DND-41 (cell line): ENCODE results near the gene RNGTT.

Experiments used
- EZH2 ChIP-seq: IDR thresholded peaks from 3 replicates; pipeline ENCODE4 v1.6.1; 2012; ENCODE audit warnings: borderline replicate concordance, low read depth, mild to moderate bottlenecking, moderate library complexity, low read length, inconsistent platforms; ENCODE audit not compliant: severe bottlenecking
- TF ChIP-seq, protein P1 (sequence below): IDR thresholded peaks from 2 replicates; pipeline ENCODE4 v1.5.1; 2012; ENCODE audit warnings: borderline replicate concordance, low read length, moderate library complexity, mild to moderate bottlenecking; ENCODE audit not compliant: poor library complexity, severe bottlenecking; ENCODE audit errors: extremely low read depth

DNA sequence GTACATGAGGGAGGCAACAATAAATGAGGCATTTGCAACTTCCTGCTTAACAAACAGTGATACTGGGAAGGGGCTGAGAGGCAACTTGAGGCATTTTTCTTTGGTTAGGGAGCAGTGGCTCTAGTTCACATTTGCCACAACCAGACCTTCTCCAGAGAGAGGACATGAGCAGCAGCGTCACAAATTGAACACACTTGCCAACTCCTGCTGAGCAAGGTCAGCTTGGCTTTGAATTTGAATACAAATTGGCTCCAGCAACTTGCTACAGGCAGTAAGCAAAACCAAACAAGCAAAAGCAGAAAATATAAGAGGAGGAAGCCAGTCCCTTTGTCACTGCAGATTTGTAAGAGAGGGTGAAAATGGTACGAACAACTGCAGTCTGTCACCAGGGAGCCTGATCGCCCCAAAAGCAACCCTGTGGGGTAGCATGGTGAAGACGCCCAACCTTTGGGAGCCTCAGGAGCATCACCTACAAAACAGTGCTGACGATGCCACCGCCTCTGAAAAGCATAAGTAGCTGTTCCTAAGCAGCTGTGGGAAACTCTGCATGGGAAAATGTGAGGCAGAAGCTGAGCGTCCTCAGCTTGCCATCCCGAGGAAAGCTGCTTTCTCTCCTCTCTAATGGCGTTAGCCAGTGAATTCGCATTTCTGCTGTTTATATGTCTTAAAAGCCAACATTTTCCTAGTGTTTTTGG, 378.7 kb downstream of the RNGTT start:
- TF ChIP-seq, protein P1, sequence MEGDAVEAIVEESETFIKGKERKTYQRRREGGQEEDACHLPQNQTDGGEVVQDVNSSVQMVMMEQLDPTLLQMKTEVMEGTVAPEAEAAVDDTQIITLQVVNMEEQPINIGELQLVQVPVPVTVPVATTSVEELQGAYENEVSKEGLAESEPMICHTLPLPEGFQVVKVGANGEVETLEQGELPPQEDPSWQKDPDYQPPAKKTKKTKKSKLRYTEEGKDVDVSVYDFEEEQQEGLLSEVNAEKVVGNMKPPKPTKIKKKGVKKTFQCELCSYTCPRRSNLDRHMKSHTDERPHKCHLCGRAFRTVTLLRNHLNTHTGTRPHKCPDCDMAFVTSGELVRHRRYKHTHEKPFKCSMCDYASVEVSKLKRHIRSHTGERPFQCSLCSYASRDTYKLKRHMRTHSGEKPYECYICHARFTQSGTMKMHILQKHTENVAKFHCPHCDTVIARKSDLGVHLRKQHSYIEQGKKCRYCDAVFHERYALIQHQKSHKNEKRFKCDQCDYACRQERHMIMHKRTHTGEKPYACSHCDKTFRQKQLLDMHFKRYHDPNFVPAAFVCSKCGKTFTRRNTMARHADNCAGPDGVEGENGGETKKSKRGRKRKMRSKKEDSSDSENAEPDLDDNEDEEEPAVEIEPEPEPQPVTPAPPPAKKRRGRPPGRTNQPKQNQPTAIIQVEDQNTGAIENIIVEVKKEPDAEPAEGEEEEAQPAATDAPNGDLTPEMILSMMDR = no peak
- no peak for TF ChIP-seq EZH2
